Epithelial cell of proximal tubule (primary cell): ENCODE data around the gene NRXN3. TPM values are rescaled to one million over a fixed set of nuclear protein-coding genes. Genes with fewer than 3 reads are reported as not detected.

ENCODE experiments used
- DNase-seq: peaks from one replicate; pipeline ENCODE4 v3.0.0-alpha.2; 2011; ENCODE audit warnings: low read depth
- H3K4me3 ChIP-seq: 2 replicates; pipeline ENCODE4 v1.5.1; 2011; ENCODE audit warnings: low read depth, mild to moderate bottlenecking, low read length
- total RNA-seq: library from RNA; depleted of rRNA; stranded (reverse); fragments of >200 nt; gene quantifications from 2 replicates; pipeline ENCODE4 v1.2.3, GENCODE V29; 2015
- TF ChIP-seq, protein P1 (sequence below): conservative IDR thresholded peaks from 2 replicates; pipeline ENCODE4 v1.5.1; 2012; ENCODE audit warnings: low read depth, mild to moderate bottlenecking, low read length

The NRXN3 gene
- total RNA-seq, 1 donor from 2014 or later: 1.2 TPM

DNA sequence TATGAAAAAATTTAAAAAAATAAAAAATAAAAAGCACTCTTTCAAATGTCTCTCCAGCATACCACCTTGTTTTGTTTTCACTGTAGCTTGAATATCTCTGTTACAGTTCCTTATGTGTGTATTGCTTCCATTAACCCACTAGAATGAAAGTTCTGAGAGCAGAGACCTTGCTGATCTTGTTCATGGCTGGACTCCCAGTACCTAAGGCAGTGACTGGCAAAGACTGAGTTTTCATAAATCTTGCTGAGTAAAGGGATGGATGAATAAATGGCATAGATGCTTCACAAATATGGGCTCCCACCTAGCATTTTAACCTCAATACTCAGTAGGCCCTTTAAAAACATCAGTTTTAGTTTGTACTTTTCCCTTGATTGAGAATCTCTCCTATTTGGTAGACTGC, 1125.2 kb downstream of the NRXN3 start:
- TF ChIP-seq, protein P1, sequence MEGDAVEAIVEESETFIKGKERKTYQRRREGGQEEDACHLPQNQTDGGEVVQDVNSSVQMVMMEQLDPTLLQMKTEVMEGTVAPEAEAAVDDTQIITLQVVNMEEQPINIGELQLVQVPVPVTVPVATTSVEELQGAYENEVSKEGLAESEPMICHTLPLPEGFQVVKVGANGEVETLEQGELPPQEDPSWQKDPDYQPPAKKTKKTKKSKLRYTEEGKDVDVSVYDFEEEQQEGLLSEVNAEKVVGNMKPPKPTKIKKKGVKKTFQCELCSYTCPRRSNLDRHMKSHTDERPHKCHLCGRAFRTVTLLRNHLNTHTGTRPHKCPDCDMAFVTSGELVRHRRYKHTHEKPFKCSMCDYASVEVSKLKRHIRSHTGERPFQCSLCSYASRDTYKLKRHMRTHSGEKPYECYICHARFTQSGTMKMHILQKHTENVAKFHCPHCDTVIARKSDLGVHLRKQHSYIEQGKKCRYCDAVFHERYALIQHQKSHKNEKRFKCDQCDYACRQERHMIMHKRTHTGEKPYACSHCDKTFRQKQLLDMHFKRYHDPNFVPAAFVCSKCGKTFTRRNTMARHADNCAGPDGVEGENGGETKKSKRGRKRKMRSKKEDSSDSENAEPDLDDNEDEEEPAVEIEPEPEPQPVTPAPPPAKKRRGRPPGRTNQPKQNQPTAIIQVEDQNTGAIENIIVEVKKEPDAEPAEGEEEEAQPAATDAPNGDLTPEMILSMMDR: no peak
- no peak for DNase-seq
- no peak overlapping the region for H3K4me3 ChIP-seq

DNA sequence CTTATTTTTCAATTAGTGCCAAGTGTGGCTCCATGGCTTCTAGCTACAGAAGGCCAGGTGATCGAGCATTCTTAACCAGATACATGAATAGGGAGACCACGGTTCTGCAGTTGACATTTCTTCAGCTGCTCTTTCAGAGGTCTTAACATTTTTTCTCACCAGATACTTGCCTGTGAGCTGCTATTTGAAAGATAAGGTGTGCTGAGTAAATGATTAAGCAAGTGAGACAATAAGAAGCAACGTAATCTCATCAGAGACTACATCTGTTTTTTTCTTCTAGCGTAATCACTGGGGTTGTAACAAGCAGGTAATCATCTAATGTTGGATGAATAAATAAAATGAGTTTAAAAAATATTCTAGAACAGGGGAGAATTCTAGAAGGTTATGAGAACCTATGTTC, 1128.2 kb downstream of the NRXN3 start:
- H3K4me3 ChIP-seq: no peak overlapping the region
- TF ChIP-seq, protein P1: no peak
- no peak for DNase-seq

DNA sequence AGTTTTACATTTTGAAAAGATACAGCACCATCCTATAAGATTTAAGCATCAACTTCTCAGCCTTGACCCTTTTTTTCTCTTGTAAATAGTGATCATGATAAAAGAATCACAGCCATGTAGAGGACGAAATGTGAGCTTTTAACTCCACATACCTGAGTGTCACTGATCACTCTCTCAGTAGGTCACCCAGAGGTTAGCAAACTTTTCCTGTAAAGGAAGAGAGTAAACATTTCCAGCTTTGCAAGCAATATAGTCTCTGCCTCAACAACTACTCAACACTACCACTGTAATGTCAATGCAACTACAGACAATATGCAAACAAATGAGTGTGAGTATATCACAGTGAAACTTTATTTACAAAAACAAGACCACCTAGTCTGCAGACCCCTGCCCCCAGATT, 1129.0 kb downstream of the NRXN3 start:
- TF ChIP-seq, protein P1: no peak
- H3K4me3 ChIP-seq: no peak overlapping the region
- DNase-seq: no peak

GRCh38 chr14:79304279-79304678, 1134.1 kb downstream of the NRXN3 start:
- no peak overlapping the region for H3K4me3 ChIP-seq
- TF ChIP-seq, protein P1: no peak
- DNase-seq: no peak

GRCh38 chr14:79306546-79306945, 1136.4 kb downstream of the NRXN3 start:
- DNase-seq: no peak
- no peak overlapping the region for H3K4me3 ChIP-seq
- TF ChIP-seq, protein P1: no peak

- DNase-seq: no peak
- no peak overlapping the region for H3K4me3 ChIP-seq
- TF ChIP-seq, protein P1: no peak
These were observed 1148.2 kb downstream of the NRXN3 start for GRCh38 chr14:79318371-79318770.

DNA sequence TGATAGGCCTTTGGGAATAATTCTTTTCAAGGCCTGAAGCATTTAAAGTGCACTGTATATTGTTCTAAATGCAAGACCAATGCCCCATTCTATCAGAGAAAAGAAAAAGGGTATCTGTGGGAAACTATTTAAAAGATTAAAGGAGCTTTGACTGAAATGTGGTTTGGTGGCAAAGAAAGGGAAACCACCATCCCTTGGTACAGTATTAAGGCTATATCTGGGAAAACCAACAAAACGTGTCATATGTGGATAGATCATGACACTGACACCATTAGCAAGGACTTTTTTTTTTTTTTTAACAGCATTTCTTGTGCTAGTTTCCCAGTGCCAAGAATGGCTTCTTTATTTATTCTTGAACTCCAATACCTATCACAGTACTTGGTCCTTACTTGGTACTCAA, 1150.4 kb downstream of the NRXN3 start:
- TF ChIP-seq, protein P1: no peak
- DNase-seq: no peak
- H3K4me3 ChIP-seq: no peak overlapping the region
